GM18498 (cell line): Measurements from ENCODE around the gene MLX.
"Not testable (repeated sequence)": the region's sequence is repeated elsewhere in the genome, so short reads cannot be mapped to it uniquely, and the experiment has no call there.

Source experiments
- ATAC-seq: cut with Tn5 transposase; IDR thresholded peaks from one replicate; pipeline ENCODE4 v1.9.1; 2021; ENCODE audit warnings: mild to moderate bottlenecking, moderate library complexity; ENCODE audit not compliant: unreplicated experiment

The MLX gene

DNA sequence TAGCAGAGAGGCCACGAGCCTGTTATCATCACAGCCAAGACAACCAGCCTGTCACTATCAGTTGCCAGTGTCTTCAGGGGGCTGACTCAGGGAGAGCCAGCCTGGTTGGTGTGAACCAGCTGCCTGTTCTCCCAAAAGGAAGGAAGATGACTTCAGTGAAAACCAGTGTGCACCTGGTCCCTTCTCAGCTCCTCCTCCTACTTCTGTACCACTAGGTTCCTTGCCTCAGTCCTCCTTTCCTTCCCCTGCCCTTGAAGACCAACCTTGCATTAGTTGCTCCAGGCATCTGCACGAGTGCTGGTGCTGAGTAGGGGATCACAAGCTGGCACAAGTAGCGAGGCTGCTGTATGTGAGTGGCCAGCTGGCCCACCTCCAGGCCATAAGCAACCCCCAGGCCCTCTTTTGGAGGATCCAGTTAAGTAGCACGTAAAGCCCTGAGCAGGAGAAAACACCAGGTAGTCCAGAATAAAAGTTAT lies 51.1 kb downstream of the MLX start:
- ATAC-seq: peak; percentile 14

DNA sequence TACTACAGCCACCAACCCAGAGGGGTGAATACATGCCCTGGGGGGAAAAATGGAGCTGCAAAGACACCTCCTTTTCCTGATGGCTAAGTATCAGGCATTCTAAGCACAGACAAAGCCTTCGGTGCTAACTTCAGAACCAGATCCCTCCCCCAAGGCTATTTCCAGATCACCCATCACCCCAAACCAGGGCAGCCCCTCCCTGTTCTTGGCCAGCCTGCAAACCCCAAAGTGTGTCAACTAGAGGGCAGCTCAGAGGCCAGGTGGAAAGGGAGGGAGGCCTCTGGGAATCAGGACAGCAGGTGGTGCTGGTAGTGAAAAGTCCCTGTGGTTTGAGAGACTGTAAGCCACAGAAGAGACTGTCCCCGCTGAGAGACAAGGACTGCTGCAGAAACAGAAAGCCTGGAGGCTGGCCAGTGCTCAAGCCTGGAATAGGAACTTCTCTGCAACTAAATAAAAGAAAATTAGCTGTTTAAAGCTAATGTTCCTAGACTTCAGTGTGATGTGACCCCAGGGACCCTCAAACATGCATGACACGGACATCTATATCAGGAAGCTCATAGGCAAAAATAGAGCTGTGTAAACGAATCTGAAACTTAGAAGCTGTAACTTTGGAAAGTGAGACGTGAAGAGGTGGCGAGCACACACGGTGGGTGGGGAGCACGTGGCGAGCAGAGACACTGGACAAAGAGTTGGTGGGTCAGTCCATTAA lies 51.7 kb downstream of the MLX start:
- peak; percentile 84 for ATAC-seq

DNA sequence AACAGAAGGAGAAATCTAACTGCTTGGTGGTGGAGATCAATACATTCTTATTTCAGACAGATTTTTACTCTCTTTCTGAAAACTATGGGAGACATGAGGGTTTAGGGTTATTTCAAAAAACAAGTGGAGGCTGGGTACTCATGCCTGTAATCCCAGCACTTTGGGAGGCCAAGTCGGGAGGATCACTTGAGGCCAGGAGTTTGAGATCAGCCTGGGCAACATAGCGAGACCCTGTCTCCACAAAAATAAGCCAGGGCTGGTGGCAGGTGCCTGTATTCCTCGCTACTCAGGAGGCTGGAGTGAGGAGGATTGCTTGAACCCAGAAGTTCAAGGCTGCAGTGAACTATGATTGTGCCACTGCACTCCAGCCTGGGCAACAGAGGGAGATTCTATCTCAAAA lies 55.1 kb downstream of the MLX start:
- ATAC-seq: not testable (repeated sequence)
